ENCODE measurements around the gene THBS2.

DNA sequence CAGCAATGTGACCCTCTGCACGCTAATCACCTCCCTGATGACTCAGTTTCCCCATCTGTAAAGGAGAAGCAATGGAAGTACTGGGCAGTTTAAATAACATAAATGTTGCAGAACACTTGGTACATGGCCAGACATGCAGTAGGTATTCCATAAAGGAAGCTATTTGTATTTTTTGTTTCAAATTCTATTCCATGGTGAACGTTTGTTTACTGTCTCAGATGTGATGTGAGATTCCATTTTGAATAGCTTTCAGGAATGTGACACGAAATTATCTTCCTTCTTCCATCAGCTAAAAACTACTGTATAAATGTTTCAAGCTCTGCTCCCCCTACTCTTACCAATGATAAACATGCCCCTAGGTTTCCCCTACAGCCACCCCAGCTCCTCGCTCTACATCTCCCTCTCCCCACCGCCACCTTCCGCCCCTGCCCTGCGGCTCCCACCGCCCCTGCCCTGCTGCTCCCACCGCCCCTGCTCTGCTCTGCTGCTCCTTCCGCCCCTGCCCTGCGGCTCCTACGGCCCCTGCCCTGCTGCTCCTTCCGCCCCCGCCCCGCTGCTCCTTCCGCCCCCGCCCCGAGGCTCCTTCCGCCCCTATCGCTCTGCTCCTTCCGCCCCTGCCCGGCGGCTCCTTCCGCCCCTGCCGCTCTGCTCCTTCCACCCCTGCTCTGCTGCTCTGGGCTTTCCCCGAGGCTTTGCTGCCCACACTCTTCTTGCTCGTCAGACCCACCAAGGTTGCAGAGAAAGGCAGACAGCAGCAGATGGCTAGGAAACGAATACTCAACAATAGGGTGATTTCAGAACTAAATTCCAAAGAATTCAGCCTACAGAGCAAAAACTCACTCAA is 78.9 kb downstream of the THBS2 start:
- TF ChIP-seq, protein P1, sequence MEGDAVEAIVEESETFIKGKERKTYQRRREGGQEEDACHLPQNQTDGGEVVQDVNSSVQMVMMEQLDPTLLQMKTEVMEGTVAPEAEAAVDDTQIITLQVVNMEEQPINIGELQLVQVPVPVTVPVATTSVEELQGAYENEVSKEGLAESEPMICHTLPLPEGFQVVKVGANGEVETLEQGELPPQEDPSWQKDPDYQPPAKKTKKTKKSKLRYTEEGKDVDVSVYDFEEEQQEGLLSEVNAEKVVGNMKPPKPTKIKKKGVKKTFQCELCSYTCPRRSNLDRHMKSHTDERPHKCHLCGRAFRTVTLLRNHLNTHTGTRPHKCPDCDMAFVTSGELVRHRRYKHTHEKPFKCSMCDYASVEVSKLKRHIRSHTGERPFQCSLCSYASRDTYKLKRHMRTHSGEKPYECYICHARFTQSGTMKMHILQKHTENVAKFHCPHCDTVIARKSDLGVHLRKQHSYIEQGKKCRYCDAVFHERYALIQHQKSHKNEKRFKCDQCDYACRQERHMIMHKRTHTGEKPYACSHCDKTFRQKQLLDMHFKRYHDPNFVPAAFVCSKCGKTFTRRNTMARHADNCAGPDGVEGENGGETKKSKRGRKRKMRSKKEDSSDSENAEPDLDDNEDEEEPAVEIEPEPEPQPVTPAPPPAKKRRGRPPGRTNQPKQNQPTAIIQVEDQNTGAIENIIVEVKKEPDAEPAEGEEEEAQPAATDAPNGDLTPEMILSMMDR (IDR thresholded peaks at IDR 0.05; ENCODE audit: low read length): no peak
- no peak for TF ChIP-seq EZH2 (IDR thresholded peaks at IDR 0.05; ENCODE audit: borderline replicate concordance, low read length)

Measured in OCI-LY1 (cell line).